Activated CD8-positive, alpha-beta memory T cell treated with anti-CD3 and anti-CD28 coated beads for 36 hours (primary cell): ENCODE data around the gene DES. TPM values are rescaled to one million over a fixed set of nuclear protein-coding genes. Genes with fewer than 3 reads are reported as not detected.

Experiments
- CTCF ChIA-PET: fragments of 350-600 bp; sonication (Branson Sonifier 250); formaldehyde crosslinking; loops from one replicate; lab custom pipeline; 2021; ENCODE audit warnings: antibody characterized with exemption; lab: Charles Lee
- POLR2A ChIA-PET: fragments of 350-600 bp; sonication (Branson Sonifier 250); formaldehyde crosslinking; loops from one replicate; lab custom pipeline; 2021; ENCODE audit warnings: antibody characterized with exemption; lab: Charles Lee
- total RNA-seq, 2 experiments: library from RNA; stranded (reverse); gene quantifications; one replicate each; pipeline ENCODE4 v1.2.3, GENCODE V29; 2021

Gene DES
- total RNA-seq, 2 experiments from 2014 or later = not detected

DNA sequence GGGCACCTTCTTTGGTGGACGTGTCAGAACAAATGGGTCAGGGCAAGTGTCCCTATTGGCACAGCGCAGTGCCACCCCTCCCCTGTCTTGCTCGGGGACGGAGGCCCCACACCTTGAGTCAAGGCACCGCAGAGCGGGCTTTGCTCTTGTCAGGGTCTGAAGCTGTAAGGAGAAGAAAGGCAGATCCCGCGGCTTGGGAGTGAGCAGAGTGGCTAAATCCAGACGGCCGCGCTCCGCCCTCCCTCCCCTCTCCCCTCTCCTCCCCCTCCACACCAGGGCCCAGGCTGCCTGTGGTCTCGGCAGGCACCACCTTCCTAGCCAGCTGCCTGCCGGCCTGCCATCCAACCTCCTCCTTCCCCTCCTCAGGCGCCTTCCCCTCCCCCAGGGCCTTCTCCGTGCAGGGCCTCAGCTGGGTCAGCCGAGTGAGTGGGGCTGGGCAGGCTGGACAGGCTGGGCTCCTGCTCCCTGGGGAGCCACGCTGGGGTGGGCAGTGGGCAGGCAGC, 42.3 kb downstream of the DES start:
- POLR2A ChIA-PET = no interaction called here
- CTCF ChIA-PET = interaction anchor here (2.0 to 2.8 kb wide), 2 partner anchors 13 to 69 kb away, joined by 5 to 15 read pairs; no protein-coding TSS in a partner anchor

DNA sequence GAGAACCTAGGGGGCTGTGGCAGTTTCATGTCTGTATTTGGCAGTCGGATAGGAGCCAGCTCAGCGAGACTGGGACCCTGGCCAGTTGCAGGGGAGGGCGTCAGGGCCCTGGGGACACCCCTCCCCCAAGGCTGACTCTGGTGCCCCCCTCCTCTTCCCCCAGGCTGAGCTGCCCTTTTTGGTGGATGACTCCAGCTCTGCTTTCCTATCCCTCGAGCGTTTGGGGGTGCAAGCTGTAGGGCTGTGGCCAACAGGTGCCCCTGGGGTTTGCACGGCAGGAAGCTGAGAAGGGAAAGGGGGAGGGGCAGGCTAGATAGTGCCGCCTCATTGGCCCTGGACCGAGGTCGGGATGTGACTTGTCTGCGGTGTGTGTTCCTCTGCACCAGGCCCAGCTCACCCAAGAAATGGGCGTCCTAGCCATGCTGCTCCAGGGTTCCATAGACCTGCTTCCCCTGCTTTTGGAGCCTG, 42.9 kb downstream of the DES start:
- ChIA-PET CTCF (interaction anchor here (0.6 to 2.8 kb wide), 3 partner anchors 14 to 939 kb away, joined by 3 to 15 read pairs (median 5); no protein-coding TSS in a partner anchor), POLR2A (no interaction called here)

DNA sequence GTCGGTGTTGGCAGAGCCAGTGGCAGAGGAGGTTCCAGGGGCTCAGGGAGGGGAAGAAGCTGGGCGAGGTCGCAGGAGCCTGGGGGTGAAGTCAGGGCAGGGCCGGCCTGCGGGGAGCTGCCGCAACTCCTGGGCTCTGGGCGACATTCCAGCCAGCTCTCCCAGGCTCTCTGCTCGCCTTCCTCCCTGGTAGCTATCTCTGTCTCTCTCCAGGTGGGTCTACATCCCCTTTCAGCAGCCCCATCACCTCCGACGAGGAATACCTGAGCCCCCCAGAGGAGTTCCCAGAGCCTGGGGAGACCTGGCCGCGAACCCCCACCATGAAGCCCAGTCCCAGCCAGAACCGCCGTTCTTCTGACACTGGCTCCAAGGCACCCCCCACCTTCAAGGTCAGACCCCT, 43.5 kb downstream of the DES start:
- CTCF ChIA-PET = interaction anchor here (0.6 to 2.8 kb wide), 2 partner anchors 67 to 940 kb away, joined by 3 to 15 read pairs; no protein-coding TSS in a partner anchor
- POLR2A ChIA-PET = no interaction called here

DNA sequence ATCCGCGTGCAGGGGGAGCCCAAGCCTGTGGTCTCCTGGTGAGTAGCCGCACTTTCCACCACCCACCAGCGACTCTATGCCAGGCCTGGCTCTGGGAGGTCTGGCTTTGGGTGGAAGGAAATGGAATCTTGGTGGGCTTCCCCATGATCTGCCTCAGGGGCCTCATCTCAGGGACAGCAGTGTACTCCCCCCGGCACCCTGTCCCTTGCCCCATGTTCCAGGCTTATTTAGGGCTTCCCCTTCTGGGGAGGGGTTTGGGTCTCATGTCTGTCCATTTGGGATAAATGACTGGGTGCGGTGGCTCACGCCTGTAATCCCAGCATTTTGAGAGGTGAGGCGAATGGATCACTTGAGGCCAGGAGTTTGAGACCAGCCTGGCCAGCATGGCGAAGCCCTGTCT, 44.2 kb downstream of the DES start:
- POLR2A ChIA-PET = no interaction called here
- CTCF ChIA-PET = interaction anchor here (1.0 to 1.1 kb wide), 2 partner anchors 56 to 59 kb away, joined by 3 read pairs; no protein-coding TSS in a partner anchor

DNA sequence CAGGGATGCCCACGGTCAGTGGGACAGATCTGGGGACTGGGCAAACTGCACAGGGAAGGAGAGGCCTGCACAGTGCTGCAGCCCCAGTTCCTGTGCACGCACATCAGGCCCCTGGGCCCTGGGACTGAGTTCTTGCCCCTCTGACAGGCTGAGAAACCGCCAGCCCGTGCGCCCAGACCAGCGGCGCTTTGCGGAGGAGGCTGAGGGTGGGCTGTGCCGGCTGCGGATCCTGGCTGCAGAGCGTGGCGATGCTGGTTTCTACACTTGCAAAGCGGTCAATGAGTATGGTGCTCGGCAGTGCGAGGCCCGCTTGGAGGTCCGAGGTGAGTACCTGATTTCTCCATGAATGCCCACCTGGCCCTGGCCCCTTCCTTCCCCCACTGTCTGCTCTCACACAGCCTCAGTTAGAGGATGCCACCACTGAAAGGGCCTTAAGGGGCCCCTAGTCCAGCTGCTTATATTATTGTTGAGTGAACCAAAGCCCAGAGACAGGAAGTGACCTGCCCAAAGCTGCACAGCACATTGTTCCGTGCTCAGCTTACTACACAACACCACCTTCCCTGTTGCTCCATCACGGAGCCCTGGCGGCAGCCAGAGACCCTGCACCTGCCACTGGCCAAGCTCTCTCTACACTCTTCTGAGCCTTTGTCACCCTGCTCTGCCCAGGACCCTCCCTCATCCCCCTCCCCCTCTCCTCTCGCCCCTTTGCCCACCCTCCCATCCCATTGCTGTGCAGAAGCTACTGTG, 46.3 kb downstream of the DES start:
- ChIA-PET POLR2A (no interaction called here), CTCF (interaction anchor here (0.9 to 2.5 kb wide), 3 partner anchors 12 to 66 kb away, joined by 3 to 10 read pairs (median 5); a partner anchor contains a TSS)

DNA sequence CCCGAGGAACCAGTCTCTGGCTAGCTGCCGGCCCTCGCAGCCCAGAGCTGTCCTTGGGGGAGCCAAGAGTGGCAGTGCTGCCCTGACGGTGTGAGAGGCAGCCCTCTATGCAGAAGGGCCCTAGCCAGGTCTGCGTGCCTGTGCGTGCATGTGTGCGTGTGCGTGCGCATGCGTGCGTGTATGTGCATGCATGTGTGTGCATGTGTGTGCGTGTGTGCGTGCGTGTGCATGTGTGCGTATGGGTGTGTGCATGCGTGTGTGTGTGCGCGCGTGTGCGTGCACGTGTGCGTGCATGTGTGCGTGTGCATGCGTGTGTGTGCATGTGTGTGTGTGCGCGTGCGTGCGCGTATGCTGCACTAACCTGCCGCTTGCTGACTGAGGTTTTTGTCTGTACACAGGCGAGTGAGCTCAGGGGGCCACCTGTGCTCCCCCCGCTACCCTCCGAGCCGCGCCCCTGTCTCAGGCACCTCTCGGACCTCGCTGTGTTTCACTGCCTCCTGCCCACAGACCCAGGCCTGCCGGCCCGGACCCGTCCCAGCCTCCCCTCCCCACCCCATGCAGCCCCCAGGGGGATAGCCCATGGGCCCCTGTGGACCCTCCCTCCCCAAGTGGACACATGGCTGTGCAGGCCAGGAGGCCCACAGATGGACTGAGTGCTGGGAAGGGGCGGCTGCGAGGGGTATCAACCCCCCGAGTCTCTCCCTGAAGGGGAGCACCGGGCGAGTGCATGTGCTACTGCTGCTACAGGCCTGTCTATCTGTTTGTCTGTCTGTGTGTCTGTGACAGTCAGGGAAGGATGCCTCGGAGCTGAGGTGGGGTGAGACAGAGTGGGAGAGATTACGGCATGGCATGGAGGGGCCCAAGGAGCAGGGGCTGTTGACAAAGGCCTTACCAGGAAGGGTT, 47.7 kb downstream of the DES start:
- CTCF ChIA-PET = no interaction called here
- POLR2A ChIA-PET = no interaction called here

DNA sequence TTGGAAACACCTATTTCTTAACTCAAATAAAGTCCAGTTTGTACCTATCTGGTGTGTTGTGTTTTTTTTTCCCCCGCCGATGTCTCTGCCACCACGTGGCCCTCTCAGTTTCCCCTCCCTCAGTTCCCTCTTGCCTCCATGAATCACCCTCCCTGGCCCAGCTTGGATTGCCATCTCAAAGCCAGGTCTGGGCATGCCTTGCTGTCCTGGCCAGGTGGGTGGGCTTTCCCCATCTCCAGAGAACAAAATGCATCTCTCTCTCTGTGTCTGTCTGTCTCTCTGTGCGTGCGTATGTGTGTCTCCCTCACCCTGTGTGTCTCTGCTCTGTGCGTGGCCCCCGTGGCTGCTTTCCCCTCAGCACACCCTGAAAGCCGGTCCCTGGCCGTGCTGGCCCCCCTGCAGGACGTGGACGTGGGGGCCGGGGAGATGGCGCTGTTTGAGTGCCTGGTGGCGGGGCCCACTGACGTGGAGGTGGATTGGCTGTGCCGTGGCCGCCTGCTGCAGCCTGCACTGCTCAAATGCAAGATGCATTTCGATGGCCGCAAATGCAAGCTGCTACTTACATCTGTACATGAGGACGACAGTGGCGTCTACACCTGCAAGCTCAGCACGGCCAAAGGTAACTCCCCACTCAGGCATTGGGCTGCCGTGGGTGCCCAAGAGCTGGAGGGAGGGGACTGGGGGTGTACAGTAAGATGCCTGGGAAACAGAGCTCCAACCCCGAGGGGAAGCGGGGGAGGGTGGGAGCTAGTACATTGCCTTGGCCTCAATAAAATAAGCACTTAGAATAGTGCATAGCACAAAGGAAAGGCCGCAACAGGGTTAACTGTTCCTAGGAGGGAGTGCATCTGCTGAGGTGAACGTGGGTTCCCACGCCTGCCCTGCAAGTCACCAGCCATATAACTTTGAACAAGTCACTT, 48.9 kb downstream of the DES start:
- POLR2A ChIA-PET = no interaction called here
- CTCF ChIA-PET = interaction anchor here (0.9 to 1.9 kb wide), 4 partner anchors 9 to 63 kb away, joined by 3 to 5 read pairs (median 4); no protein-coding TSS in a partner anchor

DNA sequence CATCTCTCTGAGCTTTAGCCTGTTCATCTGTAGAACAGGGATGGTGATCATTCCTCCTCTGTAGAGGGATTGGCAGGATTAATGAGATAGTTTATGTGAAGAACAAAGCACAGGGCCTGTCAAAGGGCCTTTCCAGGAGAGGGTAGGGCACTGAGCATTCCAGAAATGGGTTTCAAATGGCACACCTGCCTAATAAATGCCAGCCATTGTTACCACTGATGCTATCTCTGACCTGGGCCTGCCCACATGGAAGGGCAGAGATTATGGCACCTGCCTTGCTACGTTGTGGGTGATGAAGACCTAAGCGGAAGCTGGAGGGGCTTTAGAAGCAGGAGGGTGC, 49.5 kb downstream of the DES start:
- ChIA-PET CTCF (interaction anchor here (0.9 to 1.9 kb wide), 4 partner anchors 8 to 62 kb away, joined by 3 to 5 read pairs (median 4); no protein-coding TSS in a partner anchor), POLR2A (no interaction called here)

DNA sequence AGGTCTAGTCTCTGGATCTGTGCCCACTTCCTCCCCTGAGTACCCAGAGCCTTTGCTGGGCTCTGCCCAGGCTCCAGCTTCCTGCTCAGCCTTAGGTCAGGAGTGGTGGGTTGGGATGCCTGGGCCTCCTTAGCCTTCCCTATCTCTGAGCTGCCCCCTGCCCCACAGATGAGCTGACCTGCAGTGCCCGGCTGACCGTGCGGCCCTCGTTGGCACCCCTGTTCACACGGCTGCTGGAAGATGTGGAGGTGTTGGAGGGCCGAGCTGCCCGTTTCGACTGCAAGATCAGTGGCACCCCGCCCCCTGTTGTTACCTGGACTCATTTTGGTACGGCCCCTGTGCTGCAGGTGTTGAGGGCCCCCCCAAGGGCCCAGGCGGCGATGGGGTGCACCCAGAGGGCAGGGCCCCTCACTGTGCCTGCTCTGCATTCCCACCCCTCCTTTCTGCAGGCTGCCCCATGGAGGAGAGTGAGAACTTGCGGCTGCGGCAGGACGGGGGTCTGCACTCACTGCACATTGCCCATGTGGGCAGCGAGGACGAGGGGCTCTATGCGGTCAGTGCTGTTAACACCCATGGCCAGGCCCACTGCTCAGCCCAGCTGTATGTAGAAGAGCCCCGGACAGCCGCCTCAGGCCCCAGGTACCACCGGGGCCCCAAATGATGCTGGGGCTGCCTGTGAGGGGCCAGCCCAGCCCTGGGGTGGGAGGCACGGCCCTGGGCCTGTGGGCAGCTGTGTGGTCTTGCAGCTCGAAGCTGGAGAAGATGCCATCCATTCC, 50.4 kb downstream of the DES start:
- ChIA-PET CTCF (interaction anchor here (1.1 to 1.9 kb wide), 4 partner anchors 41 to 72 kb away, joined by 3 to 5 read pairs (median 4); no protein-coding TSS in a partner anchor), POLR2A (interaction anchor here (0.5 kb wide), 1 partner anchor 101 kb away, joined by 3 read pairs; no protein-coding TSS in a partner anchor)

DNA sequence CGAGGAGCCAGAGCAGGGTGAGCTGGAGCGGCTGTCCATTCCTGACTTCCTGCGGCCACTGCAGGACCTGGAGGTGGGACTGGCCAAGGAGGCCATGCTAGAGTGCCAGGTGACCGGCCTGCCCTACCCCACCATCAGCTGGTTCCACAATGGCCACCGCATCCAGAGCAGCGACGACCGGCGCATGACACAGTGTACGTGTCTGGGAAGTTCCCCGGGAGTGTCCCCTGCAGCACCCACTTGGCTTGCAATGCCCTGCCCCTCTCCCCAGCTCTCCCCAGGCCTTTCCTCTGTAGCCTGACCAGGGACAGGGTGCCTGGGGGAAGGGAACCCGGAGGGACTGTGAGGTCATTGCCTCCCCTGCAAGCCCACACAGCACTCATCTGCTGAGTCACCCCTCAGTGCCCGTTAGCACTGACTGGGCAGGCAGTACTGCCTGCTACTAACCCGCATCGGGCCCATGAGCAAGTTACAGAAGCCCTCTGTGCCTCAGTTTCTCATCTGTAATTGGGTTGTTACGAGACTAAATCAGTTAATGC, 51.1 kb downstream of the DES start:
- POLR2A ChIA-PET = no interaction called here
- CTCF ChIA-PET = interaction anchor here (1.5 to 1.9 kb wide), 2 partner anchors 59 to 61 kb away, joined by 5 read pairs; no protein-coding TSS in a partner anchor

DNA sequence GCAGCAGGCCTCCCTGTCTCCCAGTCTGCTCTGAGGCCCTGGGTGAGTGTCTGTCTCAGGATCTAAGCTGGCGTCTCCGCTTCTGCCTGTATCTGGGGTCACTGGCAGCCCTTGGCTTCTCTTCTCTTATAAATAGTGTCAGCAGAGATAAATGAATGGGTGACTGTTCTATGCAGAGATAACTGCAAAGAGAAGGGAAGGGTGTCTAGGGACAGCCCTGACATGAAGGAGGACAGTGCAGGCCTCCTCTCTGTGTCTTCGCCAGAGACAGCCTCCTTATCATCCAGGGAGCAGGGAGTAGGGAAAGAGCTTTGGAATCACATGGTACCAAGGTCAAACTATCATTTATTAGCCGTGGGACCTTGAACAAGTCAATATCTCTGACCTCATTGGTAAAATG, 52.3 kb downstream of the DES start:
- ChIA-PET CTCF (interaction anchor here (0.8 to 1.5 kb wide), 3 partner anchors 11 to 59 kb away, joined by 3 to 5 read pairs (median 4); a partner anchor contains a TSS), POLR2A (no interaction called here)

DNA sequence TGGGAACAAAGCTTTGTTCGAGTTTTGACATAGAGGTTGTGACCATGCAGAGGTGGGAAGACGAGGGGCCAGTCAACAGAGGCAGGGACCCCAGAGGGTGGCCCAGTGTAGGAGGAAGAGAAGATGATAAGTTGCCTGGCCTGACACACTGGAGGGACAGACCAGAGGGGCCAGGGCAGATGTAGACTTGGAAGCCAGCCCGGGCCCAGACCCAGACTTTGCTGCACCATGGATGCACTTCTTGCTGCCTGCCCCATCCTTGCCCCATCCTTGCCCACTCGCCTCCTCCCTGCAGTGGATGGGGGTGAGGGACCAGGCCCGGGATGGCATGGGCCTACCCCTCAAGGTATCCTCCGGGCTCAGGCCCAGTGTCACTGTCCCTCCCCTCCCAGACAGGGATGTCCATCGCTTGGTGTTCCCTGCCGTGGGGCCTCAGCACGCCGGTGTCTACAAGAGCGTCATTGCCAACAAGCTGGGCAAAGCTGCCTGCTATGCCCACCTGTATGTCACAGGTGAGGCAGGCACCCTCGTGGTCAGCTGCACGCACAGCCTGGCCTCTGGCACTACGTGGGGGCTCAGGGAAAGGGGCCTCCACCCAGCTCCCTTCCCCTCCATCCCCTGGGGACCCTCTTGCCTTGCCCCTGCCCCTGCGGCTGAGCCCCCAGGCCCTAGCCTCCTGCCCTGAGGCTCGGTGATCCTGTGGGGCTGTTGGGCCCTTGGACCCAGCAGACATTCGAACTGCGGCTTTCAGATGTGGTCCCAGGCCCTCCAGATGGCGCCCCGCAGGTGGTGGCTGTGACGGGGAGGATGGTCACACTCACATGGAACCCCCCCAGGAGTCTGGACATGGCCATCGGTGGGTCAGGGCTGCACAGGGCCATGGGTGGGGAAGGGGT, 53.5 kb downstream of the DES start:
- ChIA-PET CTCF (interaction anchor here (1.2 to 1.9 kb wide), 3 partner anchors 12 to 23 kb away, joined by 3 to 7 read pairs (median 4); a partner anchor contains a TSS), POLR2A (no interaction called here)

DNA sequence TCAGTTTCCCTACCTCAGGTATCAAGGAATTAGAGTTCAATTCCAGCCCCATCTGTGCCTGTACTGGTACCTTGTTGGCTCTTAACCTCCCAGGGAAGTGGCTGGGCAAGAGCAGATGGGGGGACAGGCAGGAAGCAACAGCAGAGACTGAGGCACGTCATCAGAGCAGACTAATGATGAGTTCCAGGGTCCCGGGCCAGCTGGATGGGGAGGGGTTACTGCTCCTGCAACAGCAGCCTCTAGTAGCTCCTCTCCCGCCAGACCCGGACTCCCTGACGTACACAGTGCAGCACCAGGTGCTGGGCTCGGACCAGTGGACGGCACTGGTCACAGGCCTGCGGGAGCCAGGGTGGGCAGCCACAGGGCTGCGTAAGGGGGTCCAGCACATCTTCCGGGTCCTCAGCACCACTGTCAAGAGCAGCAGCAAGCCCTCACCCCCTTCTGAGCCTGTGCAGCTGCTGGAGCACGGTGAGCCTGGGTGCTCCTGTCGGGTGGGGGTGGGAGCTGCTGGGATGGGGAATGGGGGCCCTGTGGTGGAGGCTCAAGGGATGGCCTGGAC, 54.5 kb downstream of the DES start:
- POLR2A ChIA-PET = no interaction called here
- CTCF ChIA-PET = interaction anchor here (1.2 to 1.9 kb wide), 3 partner anchors 11 to 57 kb away, joined by 3 to 7 read pairs (median 4); no protein-coding TSS in a partner anchor

DNA sequence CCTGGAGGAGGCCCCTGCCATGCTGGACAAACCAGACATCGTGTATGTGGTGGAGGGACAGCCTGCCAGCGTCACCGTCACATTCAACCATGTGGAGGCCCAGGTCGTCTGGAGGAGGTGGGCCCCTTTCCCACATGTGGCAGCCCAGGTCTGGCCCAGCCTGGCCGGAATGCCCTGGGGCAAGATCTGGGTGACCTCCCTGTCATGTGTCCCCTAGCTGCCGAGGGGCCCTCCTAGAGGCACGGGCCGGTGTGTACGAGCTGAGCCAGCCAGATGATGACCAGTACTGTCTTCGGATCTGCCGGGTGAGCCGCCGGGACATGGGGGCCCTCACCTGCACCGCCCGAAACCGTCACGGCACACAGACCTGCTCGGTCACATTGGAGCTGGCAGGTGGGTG, 55.3 kb downstream of the DES start:
- ChIA-PET POLR2A (no interaction called here), CTCF (interaction anchor here (0.7 to 1.5 kb wide), 2 partner anchors 56 to 980 kb away, joined by 3 to 4 read pairs; no protein-coding TSS in a partner anchor)

DNA sequence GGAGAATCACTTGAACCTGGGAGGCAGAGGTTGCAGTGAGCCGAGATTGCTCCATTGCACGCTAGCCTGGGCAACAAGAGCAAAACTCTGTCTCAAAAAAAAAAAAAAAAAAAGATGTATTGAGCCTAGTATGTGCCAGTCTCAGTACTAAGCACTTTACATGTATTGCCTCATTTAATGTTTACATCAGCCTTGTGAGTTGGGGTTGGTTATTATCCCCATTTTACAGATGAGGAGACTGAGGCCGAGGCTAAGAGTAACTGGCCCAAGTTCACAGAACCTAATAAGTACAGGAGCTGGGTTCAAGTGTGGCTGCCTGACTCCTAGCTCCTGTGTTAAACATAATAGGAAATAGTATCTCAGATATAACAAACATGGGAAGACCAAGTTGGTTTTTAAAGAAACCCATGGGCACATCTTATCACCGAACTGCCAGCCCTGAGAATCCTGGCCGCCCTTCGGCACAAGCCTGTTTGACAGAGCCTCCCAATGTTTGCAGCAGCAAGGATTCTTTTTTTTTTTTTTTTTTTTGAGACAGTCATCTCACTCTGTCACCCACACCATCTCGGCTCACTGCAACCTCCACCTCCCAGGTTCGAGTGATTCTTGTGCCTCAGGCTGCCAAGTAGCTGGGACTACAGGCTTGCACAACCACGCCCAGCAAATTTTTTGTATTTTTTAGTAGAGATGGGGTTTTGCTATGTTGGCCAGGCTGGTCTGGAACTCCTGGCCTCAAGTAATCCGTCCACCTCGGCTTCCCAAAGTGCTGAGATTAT, 56.3 kb downstream of the DES start:
- ChIA-PET POLR2A (no interaction called here), CTCF (interaction anchor here (0.6 to 0.7 kb wide), 4 partner anchors 45 to 981 kb away, joined by 3 read pairs; no protein-coding TSS in a partner anchor)
